ENCODE data around the gene SPEF2.
"Not testable (repeated sequence)": the region's sequence is repeated elsewhere in the genome, so short reads cannot be mapped to it uniquely, and the experiment has no call there.

The SPEF2 gene

DNA sequence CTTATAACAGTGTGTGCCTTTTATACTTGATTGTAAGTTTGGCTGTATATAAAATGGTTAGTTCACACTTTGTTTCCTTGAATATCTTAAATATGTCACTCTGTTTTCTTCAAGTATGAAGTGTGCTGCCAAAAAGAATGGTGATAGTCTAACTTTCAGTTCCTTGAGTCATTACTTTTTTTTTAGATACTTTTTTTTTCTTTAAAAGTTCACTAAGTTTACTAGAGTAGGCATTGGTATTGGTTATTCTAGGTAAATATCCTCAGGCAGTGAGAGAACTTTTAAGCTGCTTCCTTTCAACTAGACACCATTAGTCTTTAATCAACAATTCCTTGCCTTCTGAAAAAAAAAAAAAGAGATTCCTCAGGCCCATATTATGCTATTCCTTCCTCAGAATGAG is 41.9 kb downstream of the SPEF2 start:
- no peak for FAIRE-seq
- DNase-seq (ENCODE audit: insufficient read length), result no peak
- TF ChIP-seq TAF1 (IDR thresholded peaks at IDR 0.05; ENCODE audit: borderline replicate concordance, low read depth, low read length) (no peak), POLR2A (IDR thresholded peaks at IDR 0.05; ENCODE audit: low read depth, low read length) (no peak), POLR2AphosphoS5 (IDR thresholded peaks at IDR 0.05; ENCODE audit: low read depth, low read length) (no peak)

DNA sequence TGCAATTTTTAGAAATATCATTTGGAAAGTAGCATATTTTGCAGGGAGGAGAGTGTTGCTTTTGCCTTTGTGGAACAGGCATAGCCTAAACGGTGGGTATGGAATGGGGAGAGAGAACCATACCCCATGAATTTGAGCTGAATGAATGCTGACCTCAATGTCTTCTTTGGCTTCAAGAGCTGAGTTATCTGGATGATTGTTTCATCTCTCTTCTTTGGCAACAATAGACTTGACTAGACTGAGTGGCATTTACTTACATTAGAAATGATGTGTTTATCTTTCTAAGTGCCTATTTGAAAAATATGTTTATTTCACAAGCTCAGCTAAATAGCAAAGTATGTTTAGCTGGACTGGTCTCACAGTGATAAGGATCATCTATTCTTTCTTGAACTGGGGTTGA is 42.8 kb downstream of the SPEF2 start:
- DNase-seq (ENCODE audit: insufficient read length) (no peak), FAIRE-seq (no peak)
- TF ChIP-seq POLR2A (IDR thresholded peaks at IDR 0.05; ENCODE audit: low read depth, low read length) (no peak), POLR2AphosphoS5 (IDR thresholded peaks at IDR 0.05; ENCODE audit: low read depth, low read length) (no peak), TAF1 (IDR thresholded peaks at IDR 0.05; ENCODE audit: borderline replicate concordance, low read depth, low read length) (no peak)

DNA sequence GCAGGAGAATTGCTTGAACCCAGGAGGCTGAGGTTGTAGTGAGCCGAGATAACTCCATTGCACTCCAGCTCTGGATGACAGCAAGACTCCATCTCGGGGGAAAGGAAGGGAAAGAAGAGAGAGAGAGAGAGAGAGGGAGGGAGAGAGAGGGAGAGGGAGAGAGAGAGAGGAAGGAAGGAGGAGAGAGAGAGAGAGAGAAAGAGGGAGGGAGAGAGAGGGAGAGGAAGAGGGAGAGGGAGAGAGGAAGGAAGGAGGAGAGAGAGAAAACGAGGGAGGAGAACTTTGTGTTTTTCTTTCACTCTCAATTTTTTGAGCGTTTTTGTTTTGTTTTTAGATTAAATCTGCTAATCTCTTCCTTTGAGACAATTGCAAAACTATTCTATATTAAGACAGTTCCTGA is 46.9 kb downstream of the SPEF2 start:
- DNase-seq (ENCODE audit: insufficient read length) (no peak), FAIRE-seq (no peak)
- TF ChIP-seq POLR2A (IDR thresholded peaks at IDR 0.05; ENCODE audit: low read depth, low read length) (no peak), TAF1 (IDR thresholded peaks at IDR 0.05; ENCODE audit: borderline replicate concordance, low read depth, low read length) (no peak), POLR2AphosphoS5 (IDR thresholded peaks at IDR 0.05; ENCODE audit: low read depth, low read length) (no peak)

- TF ChIP-seq POLR2A (IDR thresholded peaks at IDR 0.05; ENCODE audit: low read depth, low read length) (no peak), TAF1 (IDR thresholded peaks at IDR 0.05; ENCODE audit: borderline replicate concordance, low read depth, low read length) (no peak), POLR2AphosphoS5 (IDR thresholded peaks at IDR 0.05; ENCODE audit: low read depth, low read length) (no peak)
- no peak for FAIRE-seq
- no peak for DNase-seq (ENCODE audit: insufficient read length)
Measured at GRCh38 chr5:35665096-35665495, 47.4 kb downstream of the SPEF2 start.

GRCh38 chr5:35668319-35668718 is 50.7 kb downstream of the SPEF2 start:
- TF ChIP-seq POLR2A (IDR thresholded peaks at IDR 0.05; ENCODE audit: low read depth, low read length) (no peak), POLR2AphosphoS5 (IDR thresholded peaks at IDR 0.05; ENCODE audit: low read depth, low read length) (no peak), TAF1 (IDR thresholded peaks at IDR 0.05; ENCODE audit: borderline replicate concordance, low read depth, low read length) (no peak)
- no peak for DNase-seq (ENCODE audit: insufficient read length)
- no peak for FAIRE-seq

DNA sequence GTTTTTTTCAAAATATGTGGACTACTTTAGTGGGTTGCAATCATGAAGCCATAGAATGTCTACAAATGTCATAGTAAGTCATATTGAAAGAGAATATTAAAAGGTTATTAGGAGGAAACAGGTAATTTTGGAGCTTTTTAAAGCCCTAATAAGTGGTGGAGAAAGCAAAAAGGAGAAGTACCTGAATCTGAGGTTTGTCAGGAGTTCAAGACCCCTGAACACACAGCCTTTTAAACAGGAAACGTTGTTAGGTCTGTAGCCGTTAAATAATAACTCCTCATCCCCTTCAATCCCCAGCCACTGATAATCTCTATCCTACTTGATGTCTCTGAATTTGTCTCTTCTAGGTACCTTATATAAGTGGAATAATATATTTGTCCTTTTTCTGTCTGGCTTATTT is 51.1 kb downstream of the SPEF2 start:
- DNase-seq (ENCODE audit: insufficient read length) (no peak), FAIRE-seq (no peak)
- TF ChIP-seq POLR2A (IDR thresholded peaks at IDR 0.05; ENCODE audit: low read depth, low read length) (no peak), TAF1 (IDR thresholded peaks at IDR 0.05; ENCODE audit: borderline replicate concordance, low read depth, low read length) (no peak), POLR2AphosphoS5 (IDR thresholded peaks at IDR 0.05; ENCODE audit: low read depth, low read length) (no peak)

- no peak for TF ChIP-seq TAF1 (IDR thresholded peaks at IDR 0.05; ENCODE audit: borderline replicate concordance, low read depth, low read length)
- no peak for TF ChIP-seq POLR2AphosphoS5 (IDR thresholded peaks at IDR 0.05; ENCODE audit: low read depth, low read length)
- TF ChIP-seq POLR2A (IDR thresholded peaks at IDR 0.05; ENCODE audit: low read depth, low read length), result no peak
- no peak for DNase-seq (ENCODE audit: insufficient read length)
- no peak for FAIRE-seq
Measured at GRCh38 chr5:35671541-35672295, 54.1 kb downstream of the SPEF2 start.

GRCh38 chr5:35672296-35672655 is 54.6 kb downstream of the SPEF2 start:
- not testable (repeated sequence) for DNase-seq (ENCODE audit: insufficient read length)

GRCh38 chr5:35672995-35673394 is 55.3 kb downstream of the SPEF2 start:
- peak; percentile 51 for FAIRE-seq
- no peak for TF ChIP-seq TAF1 (IDR thresholded peaks at IDR 0.05; ENCODE audit: borderline replicate concordance, low read depth, low read length)
- TF ChIP-seq POLR2AphosphoS5 (IDR thresholded peaks at IDR 0.05; ENCODE audit: low read depth, low read length), result no peak
- no peak for TF ChIP-seq POLR2A (IDR thresholded peaks at IDR 0.05; ENCODE audit: low read depth, low read length)
- no peak for DNase-seq (ENCODE audit: insufficient read length)

More at GRCh38 chr5:35672296-35672655, 54.6 kb downstream of the SPEF2 start:
- not testable (repeated sequence) for FAIRE-seq

GRCh38 chr5:35674049-35674448 is 56.4 kb downstream of the SPEF2 start:
- TF ChIP-seq POLR2A (IDR thresholded peaks at IDR 0.05; ENCODE audit: low read depth, low read length), result no peak
- no peak for TF ChIP-seq POLR2AphosphoS5 (IDR thresholded peaks at IDR 0.05; ENCODE audit: low read depth, low read length)
- no peak for TF ChIP-seq TAF1 (IDR thresholded peaks at IDR 0.05; ENCODE audit: borderline replicate concordance, low read depth, low read length)
- no peak for DNase-seq (ENCODE audit: insufficient read length)
- no peak for FAIRE-seq

DNA sequence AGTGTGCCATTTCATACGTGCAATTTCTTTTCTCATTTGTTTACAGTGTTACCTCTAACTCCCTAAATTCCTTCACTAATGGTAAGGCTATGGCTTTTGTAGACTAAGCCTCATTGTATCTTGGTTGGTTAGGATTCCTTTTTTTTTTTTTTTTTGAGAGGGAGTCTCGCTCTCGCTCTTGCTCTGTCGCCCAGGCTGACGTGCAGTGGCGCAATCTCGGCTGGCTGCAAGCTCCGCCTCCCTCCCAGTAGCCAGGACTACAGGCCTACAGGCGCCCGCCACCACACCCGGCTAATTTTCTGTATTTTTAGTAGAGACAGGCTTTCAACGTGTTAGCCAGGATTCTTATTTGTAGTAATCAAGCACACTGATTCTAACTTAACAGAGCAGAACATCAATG is 57.7 kb downstream of the SPEF2 start:
- TF ChIP-seq POLR2AphosphoS5 (IDR thresholded peaks at IDR 0.05; ENCODE audit: low read depth, low read length), result no peak
- TF ChIP-seq TAF1 (IDR thresholded peaks at IDR 0.05; ENCODE audit: borderline replicate concordance, low read depth, low read length), result no peak
- no peak for TF ChIP-seq POLR2A (IDR thresholded peaks at IDR 0.05; ENCODE audit: low read depth, low read length)
- no peak for DNase-seq (ENCODE audit: insufficient read length)
- FAIRE-seq, result no peak

- no peak for DNase-seq (ENCODE audit: insufficient read length)
- no peak for TF ChIP-seq POLR2AphosphoS5 (IDR thresholded peaks at IDR 0.05; ENCODE audit: low read depth, low read length)
- TF ChIP-seq POLR2A (IDR thresholded peaks at IDR 0.05; ENCODE audit: low read depth, low read length), result no peak
- TF ChIP-seq TAF1 (IDR thresholded peaks at IDR 0.05; ENCODE audit: borderline replicate concordance, low read depth, low read length), result no peak
- no peak for FAIRE-seq
Measured at GRCh38 chr5:35677878-35678277, 60.2 kb downstream of the SPEF2 start.

All from GM12892 (cell line).